Activated CD8-positive, alpha-beta memory T cell treated with anti-CD3 and anti-CD28 coated beads, Interleukin-2, amount 10 ng/mL, durations not matched to agents 7 days and 5 days (primary cell): ENCODE data around the gene ITIH1. TPM values are rescaled to one million over a fixed set of nuclear protein-coding genes. Genes with fewer than 3 reads are reported as not detected.

ENCODE experiments used
- total RNA-seq, 2 experiments: library from RNA; stranded (reverse); gene quantifications; one replicate each; pipeline ENCODE4 v1.2.3, GENCODE V29; 2021

The ITIH1 gene
- total RNA-seq, 2 experiments from 2014 or later = not detected

Other genes starting within 250 kb of the ITIH1 start
- gene NT5DC2, start 243.7 kb upstream of the ITIH1 start, total RNA-seq = 10 to 100 TPM; 38.7 to 54.5 TPM
- 10 to 100 TPM; 12.9 to 15.5 TPM for gene UQCC5, start 241.0 kb upstream of the ITIH1 start, total RNA-seq
- 10 to 100 TPM; 69.7 to 73.3 TPM for gene PBRM1, start 91.7 kb upstream of the ITIH1 start, total RNA-seq
- gene GNL3, start 91.6 kb upstream of the ITIH1 start, total RNA-seq = 100 to 1,000 TPM in 1 of 2 experiments, 10 to 100 TPM in 1; 86.8 to 116 TPM
- gene GLT8D1, start 71.8 kb upstream of the ITIH1 start, total RNA-seq = 10 to 100 TPM; 37.0 to 46.3 TPM
- 100 to 1,000 TPM in 1 of 2 experiments, 10 to 100 TPM in 1; 87.3 to 106 TPM for gene SPCS1, start 71.5 kb upstream of the ITIH1 start, total RNA-seq
- 10 to 100 TPM; 26.7 to 27.9 TPM for gene NEK4, start 6.7 kb upstream of the ITIH1 start, total RNA-seq
- gene ITIH3, start 17.2 kb downstream of the ITIH1 start, total RNA-seq = not detected
- 10 to 100 TPM; 18.0 to 24.9 TPM for gene ITIH4, start 53.1 kb downstream of the ITIH1 start, total RNA-seq
- 1 to 10 TPM in 1 of 2 experiments, under 1 TPM in 1; 0.40 to 3.0 TPM for gene MUSTN1, start 57.4 kb downstream of the ITIH1 start, total RNA-seq
- 10 to 100 TPM; 43.3 to 47.8 TPM for gene STIMATE, start 119.9 kb downstream of the ITIH1 start, total RNA-seq